Measurements from ENCODE around the gene MAPK8IP3.

DNA sequence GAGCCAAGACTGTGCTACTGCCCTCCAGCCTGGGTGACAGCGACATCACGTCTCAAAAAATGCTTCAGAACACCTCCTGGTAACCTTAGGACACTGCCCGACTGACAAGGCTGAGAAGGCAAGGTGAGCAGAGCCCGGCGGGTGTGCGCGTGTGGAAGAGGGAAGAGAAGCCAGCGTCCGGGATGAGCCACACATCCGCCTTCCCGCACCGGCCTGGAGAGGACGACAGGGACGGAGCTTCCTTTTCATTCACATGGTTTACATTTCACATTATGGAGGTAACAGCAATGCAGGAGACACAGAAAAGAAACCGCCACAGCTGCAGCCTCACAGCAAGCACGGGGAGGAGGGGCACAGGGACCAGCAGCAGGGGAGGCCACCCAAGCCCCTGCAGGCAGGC lies 104.1 kb downstream of the MAPK8IP3 start:
- no peak for TF ChIP-seq SIN3A (IDR thresholded peaks at IDR 0.05; ENCODE audit: borderline replicate concordance in 2 of 2, control insufficient read depth in 1 of 2, low read depth in 2 of 2, low read length in 2 of 2)
- TF ChIP-seq, protein P1, sequence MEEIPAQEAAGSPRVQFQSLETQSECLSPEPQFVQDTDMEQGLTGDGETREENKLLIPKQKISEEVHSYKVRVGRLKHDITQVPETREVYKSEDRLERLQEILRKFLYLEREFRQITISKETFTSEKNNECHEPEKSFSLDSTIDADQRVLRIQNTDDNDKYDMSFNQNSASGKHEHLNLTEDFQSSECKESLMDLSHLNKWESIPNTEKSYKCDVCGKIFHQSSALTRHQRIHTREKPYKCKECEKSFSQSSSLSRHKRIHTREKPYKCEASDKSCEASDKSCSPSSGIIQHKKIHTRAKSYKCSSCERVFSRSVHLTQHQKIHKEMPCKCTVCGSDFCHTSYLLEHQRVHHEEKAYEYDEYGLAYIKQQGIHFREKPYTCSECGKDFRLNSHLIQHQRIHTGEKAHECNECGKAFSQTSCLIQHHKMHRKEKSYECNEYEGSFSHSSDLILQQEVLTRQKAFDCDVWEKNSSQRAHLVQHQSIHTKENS (CRISPR knock-in tag; IDR thresholded peaks at IDR 0.05): no peak
- no peak for TF ChIP-seq ZNF140 (CRISPR knock-in tag; IDR thresholded peaks at IDR 0.05)
- no peak for TF ChIP-seq SIX5 (IDR thresholded peaks at IDR 0.05; ENCODE audit: borderline replicate concordance in 1 of 2, insufficient read depth in 1 of 2, low read depth in 1 of 2, low read length in 2 of 2)
- no peak for TF ChIP-seq CHD4 (IDR thresholded peaks at IDR 0.05; ENCODE audit: insufficient read depth, insufficient replicate concordance, low read depth, low read length, poor library complexity, severe bottlenecking)
- TF ChIP-seq NFYB (IDR thresholded peaks at IDR 0.05; ENCODE audit: extremely low read depth, insufficient read length): no peak
- TF ChIP-seq POLR3G (IDR thresholded peaks at IDR 0.05; ENCODE audit: extremely low read depth, insufficient read length, insufficient replicate concordance): no peak
- TF ChIP-seq, protein P2, sequence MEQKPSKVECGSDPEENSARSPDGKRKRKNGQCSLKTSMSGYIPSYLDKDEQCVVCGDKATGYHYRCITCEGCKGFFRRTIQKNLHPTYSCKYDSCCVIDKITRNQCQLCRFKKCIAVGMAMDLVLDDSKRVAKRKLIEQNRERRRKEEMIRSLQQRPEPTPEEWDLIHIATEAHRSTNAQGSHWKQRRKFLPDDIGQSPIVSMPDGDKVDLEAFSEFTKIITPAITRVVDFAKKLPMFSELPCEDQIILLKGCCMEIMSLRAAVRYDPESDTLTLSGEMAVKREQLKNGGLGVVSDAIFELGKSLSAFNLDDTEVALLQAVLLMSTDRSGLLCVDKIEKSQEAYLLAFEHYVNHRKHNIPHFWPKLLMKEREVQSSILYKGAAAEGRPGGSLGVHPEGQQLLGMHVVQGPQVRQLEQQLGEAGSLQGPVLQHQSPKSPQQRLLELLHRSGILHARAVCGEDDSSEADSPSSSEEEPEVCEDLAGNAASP (IDR thresholded peaks at IDR 0.05): no peak
- no peak for TF ChIP-seq FOXJ2 (tag; IDR thresholded peaks at IDR 0.05)
- TF ChIP-seq POLR2A (conservative IDR thresholded peaks at IDR 0.05): no peak
- TF ChIP-seq KDM1A (IDR thresholded peaks at IDR 0.05): no peak
